Hematopoietic multipotent progenitor cell treated with erythropoietin and hydrocortisone succinate and interleukin-3 and kit ligand, for 6 days (in vitro differentiated cells): ENCODE data around the gene WFDC1.

ENCODE experiments used
- DNase-seq: peaks from one replicate; pipeline ENCODE4 v3.0.0-alpha.2; 2015

WFDC1 gene

GRCh38 chr16:84303516-84303915, 8.8 kb downstream of the WFDC1 start:
- no peak for DNase-seq

- no peak for DNase-seq
These were observed 11.9 kb downstream of the WFDC1 start for GRCh38 chr16:84306564-84306963.

GRCh38 chr16:84307209-84307954, 12.7 kb downstream of the WFDC1 start:
- peak; percentile 74 for DNase-seq

GRCh38 chr16:84308120-84308519, 13.4 kb downstream of the WFDC1 start:
- peak; percentile 76 for DNase-seq

- DNase-seq: no peak
These were observed 16.0 kb downstream of the WFDC1 start for GRCh38 chr16:84310642-84311041.

GRCh38 chr16:84312783-84313382, 18.2 kb downstream of the WFDC1 start:
- no peak for DNase-seq

- DNase-seq: no peak
These were observed 19.2 kb downstream of the WFDC1 start for GRCh38 chr16:84313921-84314320.

- no peak for DNase-seq
These were observed 19.7 kb downstream of the WFDC1 start for GRCh38 chr16:84314373-84314772.

GRCh38 chr16:84314814-84315213, 20.1 kb downstream of the WFDC1 start:
- no peak for DNase-seq

- no peak for DNase-seq
These were observed 20.7 kb downstream of the WFDC1 start for GRCh38 chr16:84315422-84315821.

GRCh38 chr16:84318091-84318975, 23.7 kb downstream of the WFDC1 start:
- DNase-seq: no peak

GRCh38 chr16:84319146-84319760, 24.6 kb downstream of the WFDC1 start:
- no peak for DNase-seq

GRCh38 chr16:84320511-84320910, 25.8 kb downstream of the WFDC1 start:
- DNase-seq: no peak

- DNase-seq: no peak
These were observed 27.3 kb downstream of the WFDC1 start for GRCh38 chr16:84321932-84322331.

GRCh38 chr16:84322749-84323148, 28.1 kb downstream of the WFDC1 start:
- DNase-seq: no peak

- no peak for DNase-seq
These were observed 28.9 kb downstream of the WFDC1 start for GRCh38 chr16:84323606-84324005.

GRCh38 chr16:84324434-84325262, 30.0 kb downstream of the WFDC1 start:
- DNase-seq: no peak

- no peak for DNase-seq
These were observed 31.9 kb downstream of the WFDC1 start for GRCh38 chr16:84326545-84326944.

GRCh38 chr16:84327926-84328505, 33.3 kb downstream of the WFDC1 start:
- no peak for DNase-seq

GRCh38 chr16:84329016-84329415, 34.3 kb downstream of the WFDC1 start:
- DNase-seq: no peak

- no peak for DNase-seq
These were observed 35.4 kb downstream of the WFDC1 start for GRCh38 chr16:84329843-84330684.
